IMR-90 (cell line): ENCODE results near the gene KLHL40. TPM values are rescaled to one million over a fixed set of nuclear protein-coding genes. Genes with fewer than 3 reads are reported as not detected.

ENCODE experiments used
- ATAC-seq: fragments of 200-7000 bp; cut with Tn5 transposase; 2 replicates; pipeline ENCODE4 v1.9.1; 2020; ENCODE audit warnings: low read depth, mild to moderate bottlenecking, moderate library complexity
- BruUV-seq: library from RNA; stranded (reverse); fragments of 400-500 nt; replicated peaks from 2 replicates; lab custom pipeline; 2021; lab: Mats Ljungman, UMichigan
- CTCF ChIA-PET: fragments of 300-600 bp; formaldehyde crosslinking; extraction: SDS; loops from one replicate; lab custom pipeline; 2021; ENCODE audit warnings: antibody characterized with exemption; lab: Yijun Ruan, JAX
- POLR2A ChIA-PET: fragments of 300-600 bp; sonication (Branson Sonifier 250); formaldehyde crosslinking; loops from one replicate; lab custom pipeline; 2022; ENCODE audit warnings: antibody characterized with exemption; ENCODE audit not compliant: unreplicated experiment; lab: Charles Lee
- DNase-seq: peaks from one replicate; pipeline ENCODE4 v3.0.0; 2013
- H2AFZ ChIP-seq: replicated peaks from 2 replicates; pipeline ENCODE3; 2013; ENCODE audit warnings: low read length, mild to moderate bottlenecking; ENCODE audit not compliant: poor library complexity
- H2AK5ac ChIP-seq: 2 replicates; pipeline ENCODE4 v1.6.1; 2013; ENCODE audit warnings: low read depth, low read length, inconsistent platforms
- H2AK9ac ChIP-seq: replicated peaks from 2 replicates; pipeline ENCODE3; 2013; ENCODE audit warnings: mild to moderate bottlenecking, low read depth, low read length, moderate library complexity; ENCODE audit not compliant: poor library complexity
- H2BK120ac ChIP-seq: 2 replicates; pipeline ENCODE4 v1.6.1; 2013; ENCODE audit warnings: low read depth, low read length, inconsistent platforms
- H2BK15ac ChIP-seq: 3 replicates; pipeline ENCODE4 v1.6.1; 2013; ENCODE audit warnings: low read depth, low read length, inconsistent platforms
- H2BK20ac ChIP-seq: 2 replicates; pipeline ENCODE4 v1.6.1; 2013; ENCODE audit warnings: low read depth, mild to moderate bottlenecking, inconsistent platforms, low read length, moderate library complexity
- H2BK5ac ChIP-seq: 2 replicates; pipeline ENCODE4 v1.6.1; 2013; ENCODE audit warnings: mild to moderate bottlenecking, low read depth, low read length, inconsistent platforms; ENCODE audit not compliant: poor library complexity, severe bottlenecking
- H3K14ac ChIP-seq: replicated peaks from 2 replicates; pipeline ENCODE4 v1.6.1; 2013; ENCODE audit warnings: low read depth, low read length, inconsistent platforms
- H3K18ac ChIP-seq: 2 replicates; pipeline ENCODE4 v1.6.1; 2013; ENCODE audit warnings: low read depth, low read length, control low read depth
- H3K23ac ChIP-seq: 2 replicates; pipeline ENCODE4 v1.6.1; 2013; ENCODE audit warnings: low read depth, low read length, inconsistent platforms
- H3K27ac ChIP-seq: 2 replicates; pipeline ENCODE4 v1.5.1; 2013; ENCODE audit warnings: mild to moderate bottlenecking, control low read depth, low read length; ENCODE audit not compliant: insufficient read depth
- H3K27me3 ChIP-seq: 2 replicates; pipeline ENCODE4 v1.6.1; 2013; ENCODE audit warnings: low read length; ENCODE audit not compliant: control insufficient read depth, insufficient read depth
- H3K36me3 ChIP-seq: 2 replicates; pipeline ENCODE4 v1.6.1; 2013; ENCODE audit warnings: low read length, mixed read lengths; ENCODE audit not compliant: control insufficient read depth, insufficient read depth
- H3K4ac ChIP-seq: 2 replicates; pipeline ENCODE4 v1.6.1; 2013; ENCODE audit warnings: low read depth, low read length, inconsistent platforms
- H3K4me1 ChIP-seq: 2 replicates; pipeline ENCODE4 v1.6.1; 2013; ENCODE audit warnings: low read length, mixed read lengths; ENCODE audit not compliant: control insufficient read depth, insufficient read depth
- H3K4me2 ChIP-seq: 2 replicates; pipeline ENCODE4 v1.6.1; 2013; ENCODE audit warnings: low read depth, mild to moderate bottlenecking, control low read depth, low read length, moderate library complexity
- H3K4me3 ChIP-seq: 2 replicates; pipeline ENCODE4 v1.5.1; 2013; ENCODE audit warnings: low read depth, mild to moderate bottlenecking, control low read depth, low read length, moderate library complexity; ENCODE audit not compliant: insufficient read depth
- H3K56ac ChIP-seq: 2 replicates; pipeline ENCODE4 v1.6.1; 2013; ENCODE audit warnings: low read length, inconsistent platforms; ENCODE audit not compliant: insufficient read depth; ENCODE audit errors: extremely low read depth
- H3K79me1 ChIP-seq, 2 experiments: 2 replicates each; pipeline ENCODE4 v1.6.1; 2013; ENCODE audit warnings: low read length in 2 of 2, inconsistent platforms in 1 of 2, low read depth in 1 of 2
- H3K9ac ChIP-seq: 2 replicates; pipeline ENCODE4 v1.6.1; 2013; ENCODE audit warnings: low read depth, low read length, control low read depth
- H3K9me1 ChIP-seq: 2 replicates; pipeline ENCODE4 v1.6.1; 2013; ENCODE audit warnings: low read length, inconsistent platforms; ENCODE audit not compliant: insufficient read depth
- H3K9me3 ChIP-seq: 2 replicates; pipeline ENCODE4 v1.6.1; 2013; ENCODE audit warnings: low read length; ENCODE audit not compliant: control insufficient read depth, insufficient read depth
- H4K20me1 ChIP-seq: 2 replicates; pipeline ENCODE4 v1.6.1; 2013; ENCODE audit warnings: low read length, inconsistent platforms; ENCODE audit not compliant: insufficient read depth
- H4K5ac ChIP-seq: 2 replicates; pipeline ENCODE4 v1.6.1; 2013; ENCODE audit warnings: mild to moderate bottlenecking, low read depth, low read length, control low read depth
- H4K8ac ChIP-seq, 2 experiments: 2 replicates each; pipeline ENCODE4 v1.6.1; 2013; ENCODE audit warnings: low read depth in 2 of 2, low read length in 2 of 2, control low read depth in 1 of 2, inconsistent platforms in 1 of 2
- H4K91ac ChIP-seq: 2 replicates; pipeline ENCODE4 v1.6.1; 2013; ENCODE audit warnings: low read depth, low read length, inconsistent platforms; ENCODE audit not compliant: insufficient read depth
- BHLHE40 ChIP-seq: fragments of 150-350 bp; IDR thresholded peaks from 2 replicates; pipeline ENCODE4 v1.6.1; 2016; ENCODE audit warnings: mild to moderate bottlenecking, low read depth, low read length
- CEBPB ChIP-seq: IDR thresholded peaks from 2 replicates; pipeline ENCODE4 v1.6.1; 2012; ENCODE audit warnings: low read depth, low read length, improper control_type of control experiment
- CHD1 ChIP-seq: IDR thresholded peaks from 2 replicates; pipeline ENCODE4 v1.6.1; 2012; ENCODE audit warnings: low read depth, low read length, improper control_type of control experiment
- MAFK ChIP-seq: IDR thresholded peaks from 2 replicates; pipeline ENCODE4 v1.6.1; 2012; ENCODE audit warnings: low read depth, low read length, improper control_type of control experiment
- MAZ ChIP-seq: IDR thresholded peaks from 2 replicates; pipeline ENCODE4 v1.6.1; 2012; ENCODE audit warnings: low read depth, mild to moderate bottlenecking, low read length, improper control_type of control experiment, moderate library complexity, borderline replicate concordance
- MXI1 ChIP-seq: IDR thresholded peaks from 2 replicates; pipeline ENCODE4 v1.6.1; 2012; ENCODE audit warnings: low read depth, mild to moderate bottlenecking, low read length, moderate library complexity, borderline replicate concordance
- NFE2L2 ChIP-seq: fragments of 150-350 bp; IDR thresholded peaks from 2 replicates; pipeline ENCODE4 v1.6.1; 2016; ENCODE audit warnings: low read depth, mild to moderate bottlenecking, low read length
- RAD21 ChIP-seq: IDR thresholded peaks from 2 replicates; pipeline ENCODE4 v1.6.1; 2012; ENCODE audit warnings: low read length, improper control_type of control experiment
- RCOR1 ChIP-seq: IDR thresholded peaks from 2 replicates; pipeline ENCODE4 v1.6.1; 2012; ENCODE audit warnings: mild to moderate bottlenecking, low read length, improper control_type of control experiment; ENCODE audit not compliant: insufficient replicate concordance
- RFX5 ChIP-seq: IDR thresholded peaks from 2 replicates; pipeline ENCODE4 v1.8.0; 2012; ENCODE audit warnings: low read depth, mild to moderate bottlenecking, low read length, moderate library complexity
- SMC3 ChIP-seq: fragments of 150-350 bp; IDR thresholded peaks from 2 replicates; pipeline ENCODE4 v1.6.1; 2016; ENCODE audit warnings: low read depth, mild to moderate bottlenecking, antibody characterized with exemption, low read length, moderate library complexity
- WGBS, 2 experiments: methylation state at CpG; one replicate each; pipeline versions ENCODE4 v1.1.5 to v1.1.7; 2013; ENCODE audit warnings: missing lambda C conversion rate in 2 of 2; ENCODE audit not compliant: insufficient read length in 1 of 2; ENCODE audit errors: extremely low coverage in 2 of 2; 5-methylcytosine and 5-hydroxymethylcytosine counted together
- dilution Hi-C: fragments of 300-500 bp; cut with HindIII; formaldehyde crosslinking; loops from one replicate; pipeline ENCODE4 v1.14.3; 2018; ENCODE audit warnings: low sequenced_read_pairs; ENCODE audit not compliant: unreplicated experiment
- in situ Hi-C: fragments of 300-500 bp; cut with MboI; formaldehyde crosslinking; loops from 3 replicates; pipeline ENCODE4 v1.14.3; 2019; ENCODE audit warnings: low sequenced_read_pairs, inconsistent platforms, mixed read lengths
- intact Hi-C: fragments of 100-400 bp; cut with micrococcal nuclease; formaldehyde crosslinking; loops from 2 replicates; pipeline ENCODE4 v1.10.0; 2022
- polyA plus RNA-seq, 3 experiments: library from polyadenylated mRNA; depleted of rRNA; stranded (reverse); fragments of >200 nt; gene quantifications; 2 replicates each; pipeline ENCODE4 v1.2.3, GENCODE V29; 2012; ENCODE audit warnings: low replicate concordance in 1 of 3
- total RNA-seq: library from RNA; depleted of rRNA; stranded (reverse); fragments of >200 nt; gene quantifications from 2 replicates; pipeline ENCODE4 v1.2.3, GENCODE V29; 2012
- TF ChIP-seq, protein P1 (sequence below): fragments of 150-350 bp; IDR thresholded peaks from 2 replicates; pipeline ENCODE4 v1.6.1; 2016; ENCODE audit warnings: low read depth, mild to moderate bottlenecking, low read length, moderate library complexity, borderline replicate concordance

KLHL40 gene
- total and polyA plus RNA-seq, 2 of the 4 experiments (the other 2 are of a cell fraction): not detected

GRCh38 chr3:42639192-42639591 lies 46.1 kb upstream of the KLHL40 start:
- POLR2A ChIA-PET: no interaction called here
- 100% methylated on average over 2 of the region's 6 CpGs; no CpG with 5 or more reads in 1 of the 2 experiments for WGBS, 2 experiments
- Histone ChIP-seq H3K79me1 (peaks cover 27 to 40% of the 10 kb centered on the region in 2 experiments), H3K27me3 (no peaks in the 10 kb centered on the region), H2AK5ac (no peak overlapping the region), H3K9me1 (0 out of 2 replicates have a peak, but pooled peaks cover 4% of the 10 kb centered on the region), H2BK120ac (no peak overlapping the region), H3K27ac (no peak overlapping the region), H3K9me3 (no peaks in the 10 kb centered on the region), H3K9ac (no peak overlapping the region), H2BK20ac (no peak overlapping the region), H2AK9ac (no peak overlapping the region), H3K4ac (no peak overlapping the region), H3K4me3 (no peak overlapping the region), H2BK15ac (no peak overlapping the region), H3K23ac (no peak overlapping the region), H4K91ac (no peak overlapping the region), H3K36me3 (peaks cover 51% of the 10 kb centered on the region), H2AFZ (no peak overlapping the region), H3K14ac (no peak overlapping the region), H4K5ac (no peak overlapping the region), H3K18ac (no peak overlapping the region), H2BK5ac (no peak overlapping the region), H4K20me1 (peaks cover 6% of the 10 kb centered on the region; the same call in 1 of the 2 replicates), H3K56ac (no peak overlapping the region), H3K4me2 (no peak overlapping the region), H4K8ac (no peak overlapping the region), H3K4me1 (no peaks in the 10 kb centered on the region)
- dilution Hi-C loops: no loop called here
- in situ Hi-C loops: no loop called here
- TF ChIP-seq MXI1: no peak
- TF ChIP-seq CHD1: no peak
- no peak for TF ChIP-seq MAZ
- no peak for TF ChIP-seq MAFK
- TF ChIP-seq RAD21: no peak
- TF ChIP-seq RCOR1: no peak
- TF ChIP-seq SMC3: no peak
- TF ChIP-seq BHLHE40: no peak
- no peak for TF ChIP-seq NFE2L2
- no peak for TF ChIP-seq CEBPB
- no peak for TF ChIP-seq RFX5
- TF ChIP-seq, protein P1, sequence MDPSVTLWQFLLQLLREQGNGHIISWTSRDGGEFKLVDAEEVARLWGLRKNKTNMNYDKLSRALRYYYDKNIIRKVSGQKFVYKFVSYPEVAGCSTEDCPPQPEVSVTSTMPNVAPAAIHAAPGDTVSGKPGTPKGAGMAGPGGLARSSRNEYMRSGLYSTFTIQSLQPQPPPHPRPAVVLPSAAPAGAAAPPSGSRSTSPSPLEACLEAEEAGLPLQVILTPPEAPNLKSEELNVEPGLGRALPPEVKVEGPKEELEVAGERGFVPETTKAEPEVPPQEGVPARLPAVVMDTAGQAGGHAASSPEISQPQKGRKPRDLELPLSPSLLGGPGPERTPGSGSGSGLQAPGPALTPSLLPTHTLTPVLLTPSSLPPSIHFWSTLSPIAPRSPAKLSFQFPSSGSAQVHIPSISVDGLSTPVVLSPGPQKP: no peak
- no peak for ATAC-seq
- BruUV-seq: no TSS peak
- no peak for DNase-seq
- CTCF ChIA-PET: no interaction called here
- intact Hi-C loops: loop anchor here (5.0 kb wide), 1 partner anchor 37 kb away; the partner anchor contains the start of gene NKTR
